ENCODE data around the gene VKORC1L1.
"Not testable (repeated sequence)": the region's sequence is repeated elsewhere in the genome, so short reads cannot be mapped to it uniquely, and the experiment has no call there.

GRCh38 chr7:65994984-65995383 lies 122.1 kb downstream of the VKORC1L1 start:
- not testable (repeated sequence) for TF ChIP-seq CTCF (IDR thresholded peaks at IDR 0.05; ENCODE audit: insufficient read depth, low read length); GABPA (IDR thresholded peaks at IDR 0.05; ENCODE audit: low read depth); POLR2AphosphoS5 (IDR thresholded peaks at IDR 0.05; ENCODE audit: low read depth); SPI1 (IDR thresholded peaks at IDR 0.05; ENCODE audit: borderline replicate concordance, low read depth)
- TF ChIP-seq, protein P1, sequence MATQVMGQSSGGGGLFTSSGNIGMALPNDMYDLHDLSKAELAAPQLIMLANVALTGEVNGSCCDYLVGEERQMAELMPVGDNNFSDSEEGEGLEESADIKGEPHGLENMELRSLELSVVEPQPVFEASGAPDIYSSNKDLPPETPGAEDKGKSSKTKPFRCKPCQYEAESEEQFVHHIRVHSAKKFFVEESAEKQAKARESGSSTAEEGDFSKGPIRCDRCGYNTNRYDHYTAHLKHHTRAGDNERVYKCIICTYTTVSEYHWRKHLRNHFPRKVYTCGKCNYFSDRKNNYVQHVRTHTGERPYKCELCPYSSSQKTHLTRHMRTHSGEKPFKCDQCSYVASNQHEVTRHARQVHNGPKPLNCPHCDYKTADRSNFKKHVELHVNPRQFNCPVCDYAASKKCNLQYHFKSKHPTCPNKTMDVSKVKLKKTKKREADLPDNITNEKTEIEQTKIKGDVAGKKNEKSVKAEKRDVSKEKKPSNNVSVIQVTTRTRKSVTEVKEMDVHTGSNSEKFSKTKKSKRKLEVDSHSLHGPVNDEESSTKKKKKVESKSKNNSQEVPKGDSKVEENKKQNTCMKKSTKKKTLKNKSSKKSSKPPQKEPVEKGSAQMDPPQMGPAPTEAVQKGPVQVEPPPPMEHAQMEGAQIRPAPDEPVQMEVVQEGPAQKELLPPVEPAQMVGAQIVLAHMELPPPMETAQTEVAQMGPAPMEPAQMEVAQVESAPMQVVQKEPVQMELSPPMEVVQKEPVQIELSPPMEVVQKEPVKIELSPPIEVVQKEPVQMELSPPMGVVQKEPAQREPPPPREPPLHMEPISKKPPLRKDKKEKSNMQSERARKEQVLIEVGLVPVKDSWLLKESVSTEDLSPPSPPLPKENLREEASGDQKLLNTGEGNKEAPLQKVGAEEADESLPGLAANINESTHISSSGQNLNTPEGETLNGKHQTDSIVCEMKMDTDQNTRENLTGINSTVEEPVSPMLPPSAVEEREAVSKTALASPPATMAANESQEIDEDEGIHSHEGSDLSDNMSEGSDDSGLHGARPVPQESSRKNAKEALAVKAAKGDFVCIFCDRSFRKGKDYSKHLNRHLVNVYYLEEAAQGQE (IDR thresholded peaks at IDR 0.05; ENCODE audit: insufficient replicate concordance, low read depth), result not testable (repeated sequence)
